GM12878 (cell line): ENCODE results near the gene RAB7B.

ENCODE experiments used
- BRCA1 ChIP-seq: IDR thresholded peaks from 2 replicates; pipeline ENCODE4 v1.6.1; 2011; ENCODE audit warnings: low read depth, low read length, improper control_type of control experiment
- CREM ChIP-seq: IDR thresholded peaks from 2 replicates; pipeline ENCODE4 v1.6.1; 2014; ENCODE audit warnings: antibody characterized with exemption, low read depth
- EGR1 ChIP-seq, 2 experiments: IDR thresholded peaks; 1 replicate in 1 of 2; 2 replicates in 1 of 2; pipeline ENCODE4 v1.6.1; 2011 to 2012; ENCODE audit warnings: low read depth in 2 of 2, low read length in 2 of 2, borderline replicate concordance in 1 of 2, mild to moderate bottlenecking in 1 of 2, moderate library complexity in 1 of 2
- EP300 ChIP-seq, 2 experiments: fragments of 150-350 bp in 1 of 2; IDR thresholded peaks; 2 replicates each; pipeline ENCODE4 v1.6.1; 2011 to 2012; ENCODE audit warnings: low read depth in 2 of 2, low read length in 2 of 2, borderline replicate concordance in 1 of 2, improper control_type of control experiment in 1 of 2, inconsistent platforms in 1 of 2; ENCODE audit not compliant: control insufficient read depth in 1 of 2
- EZH2 ChIP-seq: IDR thresholded peaks from 2 replicates; pipeline ENCODE4 v1.6.1; 2012; ENCODE audit warnings: low read depth, mild to moderate bottlenecking, control low read depth, inconsistent platforms, low read length, borderline replicate concordance; ENCODE audit not compliant: control insufficient read depth
- FOXM1 ChIP-seq: IDR thresholded peaks from 2 replicates; pipeline ENCODE4 v1.6.1; 2012; ENCODE audit warnings: low read depth, mild to moderate bottlenecking, inconsistent platforms, low read length, moderate library complexity
- HCFC1 ChIP-seq: fragments of 150-350 bp; IDR thresholded peaks from 2 replicates; pipeline ENCODE4 v1.6.1; 2014; ENCODE audit warnings: low read length
- HDAC6 ChIP-seq: fragments of 200-600 bp; sonication (generic); IDR thresholded peaks from one replicate; pipeline ENCODE4 v1.8.0; 2017; ENCODE audit warnings: antibody characterized with exemption; ENCODE audit not compliant: unreplicated experiment
- LARP7 ChIP-seq: fragments of 450-650 bp; IDR thresholded peaks from 2 replicates; pipeline ENCODE4 v1.6.1; 2017; ENCODE audit warnings: mild to moderate bottlenecking
- MEF2A ChIP-seq: IDR thresholded peaks from 2 replicates; pipeline ENCODE4 v1.6.1; 2011; ENCODE audit warnings: low read depth, mild to moderate bottlenecking, low read length, moderate library complexity; ENCODE audit not compliant: insufficient read depth
- NRF1 ChIP-seq: conservative IDR thresholded peaks from 2 replicates; pipeline ENCODE4 v1.6.1; 2011; ENCODE audit warnings: mild to moderate bottlenecking, low read depth, low read length, improper control_type of control experiment
- TBL1XR1 ChIP-seq: IDR thresholded peaks from 2 replicates; pipeline ENCODE4 v1.6.1; 2012; ENCODE audit warnings: low read depth, low read length, improper control_type of control experiment
- TF ChIP-seq, protein P1 (sequence below), 3 experiments: IDR thresholded peaks in 2 of 3; conservative IDR thresholded peaks in 1 of 3; 2 replicates each; pipeline ENCODE4 v1.5.1; 2011; ENCODE audit warnings: low read depth in 3 of 3, low read length in 3 of 3, mild to moderate bottlenecking in 3 of 3, control low read depth in 2 of 3, moderate library complexity in 2 of 3, inconsistent platforms in 1 of 3, mixed read lengths in 1 of 3; ENCODE audit not compliant: control insufficient read depth in 2 of 3, insufficient read depth in 1 of 3; ENCODE audit errors: extremely low read depth in 1 of 3
- TF ChIP-seq, protein P2 (sequence below): IDR thresholded peaks from 2 replicates; pipeline ENCODE4 v1.6.1; 2011; ENCODE audit warnings: borderline replicate concordance, low read depth, mild to moderate bottlenecking, moderate library complexity, low read length; ENCODE audit not compliant: insufficient read depth, poor library complexity, severe bottlenecking

DNA sequence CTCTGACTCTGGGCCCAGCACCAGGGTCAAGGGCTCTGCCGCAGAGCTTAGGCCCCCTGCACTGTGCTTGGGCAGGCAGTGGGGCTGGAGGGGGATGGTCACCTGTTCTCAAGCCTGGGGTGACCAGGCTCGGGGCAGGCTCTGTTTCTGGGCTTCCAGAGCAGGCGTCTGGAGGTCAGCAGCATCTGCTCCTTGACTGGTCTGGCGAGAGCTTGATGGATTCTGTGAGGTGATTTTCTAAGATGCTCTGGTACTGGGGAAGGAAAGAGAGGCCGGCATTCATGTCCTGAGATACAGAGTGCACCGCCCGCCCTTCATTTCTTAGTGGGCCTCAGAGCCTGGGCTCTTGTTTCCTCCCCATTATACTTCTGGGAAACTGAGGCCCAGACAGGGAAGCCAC, 24.5 kb downstream of the RAB7B start:
- TF ChIP-seq CREM (no peak), LARP7 (no peak), EGR1 (IDR thresholded peaks at IDR 0.05; ENCODE audit: borderline replicate concordance in 1 of 2, low read depth in 2 of 2, low read length in 2 of 2) (no peak), MEF2A (no peak), BRCA1 (no peak), FOXM1 (no peak), TBL1XR1 (no peak), HDAC6 (no peak), EZH2 (no peak), EP300 (IDR thresholded peaks at IDR 0.05; ENCODE audit: borderline replicate concordance in 1 of 2, control insufficient read depth in 1 of 2, low read depth in 2 of 2, low read length in 2 of 2) (no peak), HCFC1 (no peak), NRF1 (no peak)
- TF ChIP-seq, protein P1, sequence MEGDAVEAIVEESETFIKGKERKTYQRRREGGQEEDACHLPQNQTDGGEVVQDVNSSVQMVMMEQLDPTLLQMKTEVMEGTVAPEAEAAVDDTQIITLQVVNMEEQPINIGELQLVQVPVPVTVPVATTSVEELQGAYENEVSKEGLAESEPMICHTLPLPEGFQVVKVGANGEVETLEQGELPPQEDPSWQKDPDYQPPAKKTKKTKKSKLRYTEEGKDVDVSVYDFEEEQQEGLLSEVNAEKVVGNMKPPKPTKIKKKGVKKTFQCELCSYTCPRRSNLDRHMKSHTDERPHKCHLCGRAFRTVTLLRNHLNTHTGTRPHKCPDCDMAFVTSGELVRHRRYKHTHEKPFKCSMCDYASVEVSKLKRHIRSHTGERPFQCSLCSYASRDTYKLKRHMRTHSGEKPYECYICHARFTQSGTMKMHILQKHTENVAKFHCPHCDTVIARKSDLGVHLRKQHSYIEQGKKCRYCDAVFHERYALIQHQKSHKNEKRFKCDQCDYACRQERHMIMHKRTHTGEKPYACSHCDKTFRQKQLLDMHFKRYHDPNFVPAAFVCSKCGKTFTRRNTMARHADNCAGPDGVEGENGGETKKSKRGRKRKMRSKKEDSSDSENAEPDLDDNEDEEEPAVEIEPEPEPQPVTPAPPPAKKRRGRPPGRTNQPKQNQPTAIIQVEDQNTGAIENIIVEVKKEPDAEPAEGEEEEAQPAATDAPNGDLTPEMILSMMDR (IDR thresholded peaks at IDR 0.05 in 2 of 3, conservative IDR thresholded peaks at IDR 0.05 in 1 of 3; ENCODE audit: control insufficient read depth in 2 of 3, extremely low read depth in 1 of 3, insufficient read depth in 1 of 3, low read depth in 3 of 3, low read length in 3 of 3): no peak
- TF ChIP-seq, protein P2, sequence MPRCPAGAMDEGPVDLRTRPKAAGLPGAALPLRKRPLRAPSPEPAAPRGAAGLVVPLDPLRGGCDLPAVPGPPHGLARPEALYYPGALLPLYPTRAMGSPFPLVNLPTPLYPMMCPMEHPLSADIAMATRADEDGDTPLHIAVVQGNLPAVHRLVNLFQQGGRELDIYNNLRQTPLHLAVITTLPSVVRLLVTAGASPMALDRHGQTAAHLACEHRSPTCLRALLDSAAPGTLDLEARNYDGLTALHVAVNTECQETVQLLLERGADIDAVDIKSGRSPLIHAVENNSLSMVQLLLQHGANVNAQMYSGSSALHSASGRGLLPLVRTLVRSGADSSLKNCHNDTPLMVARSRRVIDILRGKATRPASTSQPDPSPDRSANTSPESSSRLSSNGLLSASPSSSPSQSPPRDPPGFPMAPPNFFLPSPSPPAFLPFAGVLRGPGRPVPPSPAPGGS: no peak
